Fibroblast of lung (primary cell): Measurements from ENCODE around the gene GRK3. TPM values are rescaled to one million over a fixed set of nuclear protein-coding genes. Genes with fewer than 3 reads are reported as not detected.

Source experiments
- DNase-seq, 2 donors: peaks; one replicate each; pipeline versions ENCODE4 v3.0.0 to v3.0.0-alpha.2; 2010; ENCODE audit warnings: low read depth in 2 of 2
- H2AFZ ChIP-seq: 2 replicates; pipeline ENCODE4 v1.5.1; 2012; ENCODE audit warnings: low read length, control low read depth, inconsistent platforms
- H3K27ac ChIP-seq: 2 replicates; pipeline ENCODE4 v1.5.1; 2011; ENCODE audit warnings: low read length, control low read depth; ENCODE audit not compliant: insufficient read depth
- H3K27me3 ChIP-seq: 2 replicates; pipeline ENCODE4 v1.5.1; 2011; ENCODE audit warnings: mild to moderate bottlenecking, low read length; ENCODE audit not compliant: control insufficient read depth, insufficient read depth
- H3K36me3 ChIP-seq: 2 replicates; pipeline ENCODE4 v1.5.1; 2011; ENCODE audit warnings: low read length; ENCODE audit not compliant: control insufficient read depth, insufficient read depth
- H3K4me1 ChIP-seq: 2 replicates; pipeline ENCODE4 v1.5.1; 2011; ENCODE audit warnings: low read length; ENCODE audit not compliant: control insufficient read depth, insufficient read depth; ENCODE audit errors: extremely low read depth
- H3K4me2 ChIP-seq: 2 replicates; pipeline ENCODE4 v1.5.1; 2011; ENCODE audit warnings: low read length, control low read depth; ENCODE audit not compliant: insufficient read depth; ENCODE audit errors: extremely low read depth
- H3K4me3 ChIP-seq, 4 experiments: fragments of 200-600 bp in 1 of 4; sonication (generic) in 1 of 4; replicated peaks in 1 of 4; 2 replicates each; pipeline ENCODE4 v1.5.1; 2011 to 2016; ENCODE audit warnings: low read length in 4 of 4, low read depth in 3 of 4, mild to moderate bottlenecking in 3 of 4, control low read depth in 2 of 4, inconsistent platforms in 1 of 4, mixed read lengths in 1 of 4; ENCODE audit not compliant: insufficient read depth in 1 of 4; ENCODE audit errors: control extremely low read depth in 1 of 4
- H3K79me2 ChIP-seq: 2 replicates; pipeline ENCODE4 v1.5.1; 2012; ENCODE audit warnings: mild to moderate bottlenecking, low read length, inconsistent platforms; ENCODE audit not compliant: control insufficient read depth, insufficient read depth
- H3K9ac ChIP-seq: 2 replicates; pipeline ENCODE4 v1.5.1; 2011; ENCODE audit warnings: mild to moderate bottlenecking, low read length, control low read depth; ENCODE audit not compliant: insufficient read depth
- H3K9me3 ChIP-seq: 2 replicates; pipeline ENCODE4 v1.5.1; 2012; ENCODE audit warnings: low read depth, low read length; ENCODE audit not compliant: control insufficient read depth, insufficient read depth
- H4K20me1 ChIP-seq: 2 replicates; pipeline ENCODE4 v1.5.1; 2011; ENCODE audit warnings: low read length; ENCODE audit not compliant: control insufficient read depth, insufficient read depth; ENCODE audit errors: extremely low read depth
- CTCF ChIP-seq, 2 donors: IDR thresholded peaks in 1 of 2; conservative IDR thresholded peaks in 1 of 2; 1 replicate in 1 of 2; 2 replicates in 1 of 2; pipeline ENCODE4 v1.5.1; 2011 to 2012; ENCODE audit warnings: low read length in 2 of 2, control low read depth in 1 of 2, inconsistent platforms in 1 of 2, low read depth in 1 of 2, mild to moderate bottlenecking in 1 of 2
- EZH2 ChIP-seq: IDR thresholded peaks from 2 replicates; pipeline ENCODE4 v1.5.1; 2012; ENCODE audit warnings: low read length, control low read depth, mild to moderate bottlenecking; ENCODE audit errors: missing control alignments
- polyA plus RNA-seq, 2 donors: library from polyadenylated mRNA; depleted of rRNA in 1 of 2; stranded (reverse) in 1 of 2; unstranded in 1 of 2; fragments of >200 nt; gene quantifications; 2 replicates each; pipeline ENCODE4 v1.2.1, GENCODE V29; 2011 to 2012; ENCODE audit warnings: missing spikeins in 1 of 2
- total RNA-seq: library from RNA; depleted of rRNA; stranded (reverse); fragments of >200 nt; gene quantifications from 2 replicates; pipeline ENCODE4 v1.2.1, GENCODE V29; 2014

The GRK3 gene
- total and polyA plus RNA-seq, 2 donors (not counting 1 experiment from before 2014, with no cell fraction given) = 1.6 to 1.7 TPM

GRCh38 chr22:25729016-25729995 lies 164.8 kb downstream of the GRK3 start:
- no peak overlapping the region for H3K9ac ChIP-seq
- H4K20me1 ChIP-seq = no peaks in the 10 kb centered on the region
- no peaks in the 10 kb centered on the region for H3K79me2 ChIP-seq
- H3K36me3 ChIP-seq = no peaks in the 10 kb centered on the region
- TF ChIP-seq CTCF (conservative IDR thresholded peaks at IDR 0.05 in 1 of 2, IDR thresholded peaks at IDR 0.05 in 1 of 2; ENCODE audit: low read depth in 1 of 2, low read length in 2 of 2) (no peak), EZH2 (no peak)
- no peak overlapping the region for H3K4me3 ChIP-seq
- H3K4me1 ChIP-seq = no peaks in the 10 kb centered on the region
- H3K9me3 ChIP-seq = no peaks in the 10 kb centered on the region
- no peak overlapping the region for H3K4me2 ChIP-seq
- no peak overlapping the region for H2AFZ ChIP-seq
- H3K27me3 ChIP-seq = peaks cover 2% of the 10 kb centered on the region
- no peak overlapping the region for H3K27ac ChIP-seq
- DNase-seq = no peak

GRCh38 chr22:25735650-25736049 lies 171.2 kb downstream of the GRK3 start:
- H3K4me3 ChIP-seq = no peak overlapping the region
- H3K27ac ChIP-seq = no peak overlapping the region
- no peaks in the 10 kb centered on the region for H4K20me1 ChIP-seq
- no peaks in the 10 kb centered on the region for H3K4me1 ChIP-seq
- no peak for DNase-seq
- no peak for TF ChIP-seq CTCF (conservative IDR thresholded peaks at IDR 0.05 in 1 of 2, IDR thresholded peaks at IDR 0.05 in 1 of 2; ENCODE audit: low read depth in 1 of 2, low read length in 2 of 2)
- no peak for TF ChIP-seq EZH2
- no peaks in the 10 kb centered on the region for H3K36me3 ChIP-seq
- H3K4me2 ChIP-seq = no peak overlapping the region
- H3K9me3 ChIP-seq = no peaks in the 10 kb centered on the region
- no peak overlapping the region for H3K9ac ChIP-seq
- no peak overlapping the region for H2AFZ ChIP-seq
- peaks cover 2% of the 10 kb centered on the region for H3K27me3 ChIP-seq
- H3K79me2 ChIP-seq = no peaks in the 10 kb centered on the region

- DNase-seq = no peak
- TF ChIP-seq CTCF (conservative IDR thresholded peaks at IDR 0.05 in 1 of 2, IDR thresholded peaks at IDR 0.05 in 1 of 2; ENCODE audit: low read depth in 1 of 2, low read length in 2 of 2) (no peak), EZH2 (no peak)
Measured at GRCh38 chr22:25736378-25737011, 172.0 kb downstream of the GRK3 start.

More at GRCh38 chr22:25736378-25737011, 172.0 kb downstream of the GRK3 start:
- H2AFZ ChIP-seq = no peak overlapping the region
- H3K9ac ChIP-seq = no peak overlapping the region
- H3K36me3 ChIP-seq = no peaks in the 10 kb centered on the region
- no peaks in the 10 kb centered on the region for H3K79me2 ChIP-seq
- no peaks in the 10 kb centered on the region for H3K4me1 ChIP-seq
- H3K27ac ChIP-seq = no peak overlapping the region
- H4K20me1 ChIP-seq = no peaks in the 10 kb centered on the region
- no peak overlapping the region for H3K4me3 ChIP-seq
- no peak overlapping the region for H3K4me2 ChIP-seq
- no peaks in the 10 kb centered on the region for H3K9me3 ChIP-seq
- H3K27me3 ChIP-seq = peaks cover 2% of the 10 kb centered on the region
